Left hindlimb (tissue), 1 donor: ENCODE measurements around the gene PTGDS.

Experiments used
- DNase-seq: peaks from one replicate; pipeline ENCODE4 v3.0.0-alpha.2; 2018

PTGDS gene

GRCh38 chr9:136977223-136977622, at the start of gene PTGDS:
PTGDS (plus strand) TSS chr9:136977504; CDS start chr9:136977579, 75 bp downstream.
- DNase-seq: no peak

- no peak for DNase-seq
Observed at GRCh38 chr9:136928591-136928990, 48.7 kb upstream of the PTGDS start.

- no peak for DNase-seq
Observed at GRCh38 chr9:136930014-136930413, 47.3 kb upstream of the PTGDS start.

GRCh38 chr9:136931611-136932130, 45.6 kb upstream of the PTGDS start:
- DNase-seq: no peak

- no peak for DNase-seq
Observed at GRCh38 chr9:136934277-136934676, 43.0 kb upstream of the PTGDS start.

- no peak for DNase-seq
Observed at GRCh38 chr9:136935651-136936050, 41.7 kb upstream of the PTGDS start.

- no peak for DNase-seq
Observed at GRCh38 chr9:136936645-136937170, 40.6 kb upstream of the PTGDS start.

- no peak for DNase-seq
Observed at GRCh38 chr9:136937186-136938001, 39.9 kb upstream of the PTGDS start.

- DNase-seq: no peak
Observed at GRCh38 chr9:136939431-136939995, 37.8 kb upstream of the PTGDS start.

- no peak for DNase-seq
Observed at GRCh38 chr9:136939996-136940525, 37.2 kb upstream of the PTGDS start.

GRCh38 chr9:136940526-136941230, 36.6 kb upstream of the PTGDS start:
- no peak for DNase-seq

GRCh38 chr9:136941231-136942111, 35.8 kb upstream of the PTGDS start:
- DNase-seq: no peak

- DNase-seq: no peak
Observed at GRCh38 chr9:136942112-136942880, 35.0 kb upstream of the PTGDS start.

GRCh38 chr9:136942881-136943230, 34.4 kb upstream of the PTGDS start:
- no peak for DNase-seq

GRCh38 chr9:136943291-136944211, 33.8 kb upstream of the PTGDS start:
- no peak for DNase-seq

GRCh38 chr9:136944212-136944518, 33.1 kb upstream of the PTGDS start:
- DNase-seq: no peak

- peak; percentile 96 for DNase-seq
Observed at GRCh38 chr9:136944519-136945332, 32.6 kb upstream of the PTGDS start, which contains the start of the genes C8G and FBXW5. C8G (plus strand) TSS chr9:136945243; CDS start chr9:136945321, 78 bp downstream. FBXW5 (minus strand) TSS chr9:136944738; CDS start chr9:136944083, 655 bp downstream.

- DNase-seq: no peak
Observed at GRCh38 chr9:136945333-136946227, 31.7 kb upstream of the PTGDS start.
